Measurements from ENCODE around the gene ADSL. TPM values are rescaled to one million over a fixed set of nuclear protein-coding genes. Genes with fewer than 3 reads are reported as not detected.

ADSL gene
- total and polyA plus RNA-seq, 9 of the 15 experiments (the other 6 are each of a cell fraction or from before 2014, with no cell fraction given), result 112 to 322 (median 146) TPM

DNA sequence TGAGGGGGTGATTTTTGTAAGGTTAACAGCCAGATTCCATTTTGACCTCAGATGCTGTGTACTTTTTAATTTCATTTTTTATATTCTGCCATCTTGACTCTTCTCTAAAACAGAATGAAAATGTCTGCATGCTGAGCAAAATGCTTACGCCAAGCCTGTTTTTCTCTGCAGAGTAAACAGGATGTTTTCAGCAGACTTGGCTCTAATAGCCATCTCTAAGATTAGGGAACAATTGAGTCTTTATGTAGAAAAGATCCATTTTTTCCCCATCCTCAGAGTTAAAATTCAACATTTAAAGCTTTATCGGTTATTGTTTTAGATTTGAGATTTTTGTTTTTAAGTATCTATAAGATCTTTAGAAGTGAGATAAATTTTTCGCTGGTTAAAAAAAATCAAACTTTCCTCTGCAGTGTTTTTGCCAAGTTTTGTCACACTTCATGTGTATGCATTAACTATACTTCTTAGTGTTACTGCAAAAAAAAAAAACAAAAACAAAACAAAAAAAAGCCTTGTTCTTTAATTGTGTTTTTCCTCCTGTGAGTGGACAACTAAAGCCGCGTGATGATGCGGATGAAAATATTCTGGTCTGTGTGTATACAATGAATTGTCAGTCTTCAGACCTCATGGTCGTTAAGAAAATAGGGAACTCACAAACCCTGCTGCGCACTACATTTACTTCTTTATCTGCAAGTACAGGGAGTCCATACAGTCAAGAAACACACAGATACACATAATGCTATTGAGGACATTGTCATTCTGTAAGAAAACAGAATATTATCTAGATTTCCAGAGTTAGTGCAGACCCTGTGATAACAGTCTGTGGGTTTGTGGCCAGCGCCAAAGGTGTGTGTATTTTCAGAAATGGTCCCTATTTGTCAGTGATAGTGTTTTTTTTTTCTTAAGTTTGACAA is 17.5 kb upstream of the ADSL start (continued):
- no peak for TF ChIP-seq ZFP30 (CRISPR knock-in tag; IDR thresholded peaks at IDR 0.05; ENCODE audit: borderline replicate concordance)
- peak; percentile 98 for TF ChIP-seq CBFA2T3 (IDR thresholded peaks at IDR 0.05)
- TF ChIP-seq, protein P1, sequence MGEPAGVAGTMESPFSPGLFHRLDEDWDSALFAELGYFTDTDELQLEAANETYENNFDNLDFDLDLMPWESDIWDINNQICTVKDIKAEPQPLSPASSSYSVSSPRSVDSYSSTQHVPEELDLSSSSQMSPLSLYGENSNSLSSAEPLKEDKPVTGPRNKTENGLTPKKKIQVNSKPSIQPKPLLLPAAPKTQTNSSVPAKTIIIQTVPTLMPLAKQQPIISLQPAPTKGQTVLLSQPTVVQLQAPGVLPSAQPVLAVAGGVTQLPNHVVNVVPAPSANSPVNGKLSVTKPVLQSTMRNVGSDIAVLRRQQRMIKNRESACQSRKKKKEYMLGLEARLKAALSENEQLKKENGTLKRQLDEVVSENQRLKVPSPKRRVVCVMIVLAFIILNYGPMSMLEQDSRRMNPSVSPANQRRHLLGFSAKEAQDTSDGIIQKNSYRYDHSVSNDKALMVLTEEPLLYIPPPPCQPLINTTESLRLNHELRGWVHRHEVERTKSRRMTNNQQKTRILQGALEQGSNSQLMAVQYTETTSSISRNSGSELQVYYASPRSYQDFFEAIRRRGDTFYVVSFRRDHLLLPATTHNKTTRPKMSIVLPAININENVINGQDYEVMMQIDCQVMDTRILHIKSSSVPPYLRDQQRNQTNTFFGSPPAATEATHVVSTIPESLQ (CRISPR knock-in tag; IDR thresholded peaks at IDR 0.05), result no peak
- no peak for TF ChIP-seq STAG1 (CRISPR knock-in tag; IDR thresholded peaks at IDR 0.05; ENCODE audit: borderline replicate concordance)
- TF ChIP-seq FOXK2 (conservative IDR thresholded peaks at IDR 0.05 in 1 of 2, IDR thresholded peaks at IDR 0.05 in 1 of 2; ENCODE audit: low read depth in 2 of 2), result peak; percentile 79 to 87
- TF ChIP-seq HNRNPH1 (optimal IDR thresholded peaks at IDR 0.05; ENCODE audit: low read depth, low read length), result no peak
- no peak for TF ChIP-seq ZBTB7A (IDR thresholded peaks at IDR 0.05; ENCODE audit: borderline replicate concordance, control insufficient read depth, low read depth, low read length)
- TF ChIP-seq NFXL1 (CRISPR knock-in tag; IDR thresholded peaks at IDR 0.05), result no peak
- TF ChIP-seq IFI16 (CRISPR knock-in tag; IDR thresholded peaks at IDR 0.05), result no peak
- TF ChIP-seq SRSF3 (IDR thresholded peaks at IDR 0.05; ENCODE audit: insufficient read depth, low read length), result no peak
- TF ChIP-seq POLR2AphosphoS5 (IDR thresholded peaks at IDR 0.05; ENCODE audit: control insufficient read depth, insufficient read depth, low read depth, low read length), result peak; percentile 88
- TF ChIP-seq THRB (CRISPR knock-in tag; conservative IDR thresholded peaks at IDR 0.05), result no peak
- no peak for TF ChIP-seq RFX7 (CRISPR knock-in tag; IDR thresholded peaks at IDR 0.05)
- TF ChIP-seq ETV1 (tag; conservative IDR thresholded peaks at IDR 0.05; ENCODE audit: low read depth), result no peak
- TF ChIP-seq POU5F1 (IDR thresholded peaks at IDR 0.05; ENCODE audit: borderline replicate concordance, low read depth, low read length, partially characterized antibody), result no peak
- no peak for TF ChIP-seq TRIM28 (IDR thresholded peaks at IDR 0.05)
- no peak for TF ChIP-seq GTF2A2 (tag; IDR thresholded peaks at IDR 0.05)
- TF ChIP-seq POLR2H (tag; IDR thresholded peaks at IDR 0.05; ENCODE audit: low read depth), result no peak
- TF ChIP-seq ZNF766 (CRISPR knock-in tag; conservative IDR thresholded peaks at IDR 0.05), result peak; percentile 92
- TF ChIP-seq IRF2 (CRISPR knock-in tag; IDR thresholded peaks at IDR 0.05), result no peak
- TF ChIP-seq CAMTA2 (CRISPR knock-in tag; conservative IDR thresholded peaks at IDR 0.05), result no peak
- TF ChIP-seq SLC30A9 (CRISPR knock-in tag; IDR thresholded peaks at IDR 0.05), result no peak
- TF ChIP-seq MTF1 (CRISPR knock-in tag; IDR thresholded peaks at IDR 0.05; ENCODE audit: borderline replicate concordance), result no peak
- no peak for TF ChIP-seq MXD1 (CRISPR knock-in tag; IDR thresholded peaks at IDR 0.05; ENCODE audit: borderline replicate concordance, poor library complexity, severe bottlenecking)
- no peak for TF ChIP-seq ZNF282 (CRISPR knock-in tag; IDR thresholded peaks at IDR 0.05)
- TF ChIP-seq TAF15 (IDR thresholded peaks at IDR 0.05; ENCODE audit: low read depth, low read length), result no peak

Measured in K562 (cell line).